RWPE2 (cell line): Measurements from ENCODE around the gene ITGA2B.
"Not testable (repeated sequence)": the region's sequence is repeated elsewhere in the genome, so short reads cannot be mapped to it uniquely, and the experiment has no call there.

Experiments
- ATAC-seq: fragments of 200-7000 bp; cut with Tn5 transposase; 3 replicates; pipeline ENCODE4 v1.9.1; 2021; ENCODE audit warnings: low read depth
- DNase-seq: peaks from one replicate; pipeline ENCODE4 v3.0.0-alpha.2; 2020; ENCODE audit warnings: low spot score
- H3K27ac ChIP-seq: fragments of 450-650 bp; 2 replicates; pipeline ENCODE4 v1.5.1; 2017; ENCODE audit warnings: mild to moderate bottlenecking; ENCODE audit not compliant: poor library complexity, severe bottlenecking
- H3K27me3 ChIP-seq: fragments of 250-450 bp; sonication (Bioruptor Pico); 2 replicates; pipeline ENCODE4 v1.5.1; 2021; ENCODE audit warnings: mild to moderate bottlenecking, moderate library complexity; ENCODE audit not compliant: insufficient read depth, poor library complexity, severe bottlenecking
- H3K36me3 ChIP-seq: fragments of 250-450 bp; sonication (Bioruptor Pico); 2 replicates; pipeline ENCODE4 v1.5.1; 2020; ENCODE audit warnings: low read depth, mild to moderate bottlenecking, moderate library complexity
- H3K4me1 ChIP-seq: fragments of 250-450 bp; sonication (Bioruptor Pico); 2 replicates; pipeline ENCODE4 v1.5.1; 2021; ENCODE audit warnings: mild to moderate bottlenecking, moderate library complexity; ENCODE audit not compliant: insufficient read depth, poor library complexity, severe bottlenecking
- H3K4me3 ChIP-seq: fragments of 250-450 bp; sonication (Bioruptor Pico); 2 replicates; pipeline ENCODE4 v1.5.1; 2021; ENCODE audit warnings: mild to moderate bottlenecking, moderate library complexity; ENCODE audit not compliant: severe bottlenecking
- H3K9me3 ChIP-seq: fragments of 250-450 bp; sonication (Bioruptor Pico); 2 replicates; pipeline ENCODE4 v1.5.1; 2021; ENCODE audit warnings: mild to moderate bottlenecking, moderate library complexity; ENCODE audit not compliant: severe bottlenecking
- CTCF ChIP-seq: fragments of 450-650 bp; IDR thresholded peaks from one replicate; pipeline ENCODE4 v1.5.1; 2017; ENCODE audit warnings: mild to moderate bottlenecking, moderate library complexity; ENCODE audit not compliant: poor library complexity, severe bottlenecking

ITGA2B gene

GRCh38 chr17:44374306-44375195 lies 14.9 kb downstream of the ITGA2B start:
- DNase-seq (no peak), ATAC-seq (no peak; the same call in 2 of the 3 replicates)
- Histone ChIP-seq H3K4me3 (no peak overlapping the region), H3K9me3 (no peaks in the 10 kb centered on the region), H3K27me3 (no peaks in the 10 kb centered on the region), H3K36me3 (no peaks in the 10 kb centered on the region), H3K4me1 (no peaks in the 10 kb centered on the region), H3K27ac (no peak overlapping the region)
- TF ChIP-seq CTCF: no peak

- no peak for ATAC-seq
- no peak for TF ChIP-seq CTCF
- no peaks in the 10 kb centered on the region for H3K27me3 ChIP-seq
- DNase-seq: no peak
- no peaks in the 10 kb centered on the region for H3K9me3 ChIP-seq
- H3K4me3 ChIP-seq: no peak overlapping the region
- H3K4me1 ChIP-seq: no peaks in the 10 kb centered on the region
- H3K36me3 ChIP-seq: no peaks in the 10 kb centered on the region
- no peak overlapping the region for H3K27ac ChIP-seq
Observed at GRCh38 chr17:44372036-44372435, 17.4 kb downstream of the ITGA2B start.

GRCh38 chr17:44369414-44370023 lies 19.9 kb downstream of the ITGA2B start:
- H3K4me3 ChIP-seq, DNase-seq, H3K36me3 ChIP-seq, H3K27me3 ChIP-seq, ATAC-seq, H3K4me1 ChIP-seq, H3K27ac ChIP-seq, H3K9me3 ChIP-seq: not testable (repeated sequence)

GRCh38 chr17:44368391-44369243 lies 20.8 kb downstream of the ITGA2B start:
- H3K4me3 ChIP-seq, H3K4me1 ChIP-seq, H3K36me3 ChIP-seq, H3K9me3 ChIP-seq, DNase-seq, H3K27me3 ChIP-seq, ATAC-seq, H3K27ac ChIP-seq: not testable (repeated sequence)

- H3K27me3 ChIP-seq: no peaks in the 10 kb centered on the region
- no peaks in the 10 kb centered on the region for H3K9me3 ChIP-seq
- no peak overlapping the region for H3K4me3 ChIP-seq
- no peak overlapping the region for H3K27ac ChIP-seq
- ATAC-seq (no peak), DNase-seq (no peak)
- no peaks in the 10 kb centered on the region for H3K36me3 ChIP-seq
- H3K4me1 ChIP-seq: no peaks in the 10 kb centered on the region
- TF ChIP-seq CTCF: no peak
Observed at GRCh38 chr17:44367231-44367979, 22.0 kb downstream of the ITGA2B start.

- not testable (repeated sequence) for H3K27ac ChIP-seq, H3K27me3 ChIP-seq, ATAC-seq, H3K4me3 ChIP-seq, H3K9me3 ChIP-seq, H3K36me3 ChIP-seq, H3K4me1 ChIP-seq, DNase-seq
Observed at GRCh38 chr17:44365051-44365450, 24.4 kb downstream of the ITGA2B start.
